ENCODE results near the gene PHLDB3. TPM values are rescaled to one million over a fixed set of nuclear protein-coding genes. Genes with fewer than 3 reads are reported as not detected.

PHLDB3 gene
- total RNA-seq, 1 experiment from 2014 or later: 8.5 TPM

DNA sequence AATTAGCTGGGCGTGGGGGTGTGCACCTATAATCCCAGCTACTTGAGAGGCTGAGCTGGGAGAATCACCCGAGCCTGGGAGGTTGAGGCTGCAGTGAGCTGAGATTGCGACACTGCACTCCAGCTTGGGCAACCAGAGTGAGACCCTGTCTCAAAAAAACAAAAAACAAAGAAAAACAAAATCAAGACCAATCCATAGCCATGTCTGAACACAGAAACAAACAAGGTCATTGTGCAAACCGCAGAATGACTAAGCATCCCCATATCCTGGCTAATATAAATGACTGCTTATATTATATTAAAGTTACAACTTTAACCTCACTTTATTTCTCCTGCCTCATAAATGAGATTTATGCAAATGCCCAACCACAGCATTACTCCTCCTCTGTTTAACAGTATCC is 36.8 kb downstream of the PHLDB3 start:
- Histone ChIP-seq H4K20me1 (ENCODE audit: control insufficient read depth, insufficient read depth, insufficient read length) (no peaks in the 10 kb centered on the region), H3K79me2 (ENCODE audit: insufficient read depth, low read length) (no peaks in the 10 kb centered on the region), H4K5ac (ENCODE audit: insufficient read length, low read depth, low read length) (no peak overlapping the region), H2AFZ (ENCODE audit: low read length) (no peak overlapping the region), H3K18ac (ENCODE audit: insufficient read length, low read depth, low read length) (no peak overlapping the region), H4K8ac (replicated peaks; ENCODE audit: insufficient read length, low read depth, low read length) (no peak overlapping the region), H3K4me2 (ENCODE audit: insufficient read depth, insufficient read length, low read length) (no peak overlapping the region), H3K27ac (ENCODE audit: insufficient read length, low read depth, low read length) (no peak overlapping the region), H3K23ac (ENCODE audit: insufficient read length, low read depth, low read length) (no peak overlapping the region), H3K9ac (ENCODE audit: extremely low read depth, insufficient read length, low read length) (no peak overlapping the region), H2BK12ac (ENCODE audit: insufficient read length, low read depth, low read length) (no peak overlapping the region), H3K4ac (ENCODE audit: low read depth, low read length) (no peak overlapping the region), H2BK5ac (ENCODE audit: insufficient read length, low read length) (no peak overlapping the region), H2BK120ac (ENCODE audit: low read depth, low read length, poor library complexity, severe bottlenecking) (no peak overlapping the region), H3K27me3 (ENCODE audit: insufficient read depth, low read length) (no peaks in the 10 kb centered on the region; the same call in 1 of the 2 replicates), H2AK5ac (ENCODE audit: insufficient read length, low read length) (no peak overlapping the region), H3K9me3 (ENCODE audit: control insufficient read depth, low read depth, low read length) (no peaks in the 10 kb centered on the region), H3K23me2 (ENCODE audit: insufficient read length, low read depth, low read length, poor library complexity, severe bottlenecking) (peaks cover 10% of the 10 kb centered on the region), H2BK20ac (ENCODE audit: low read depth, low read length, poor library complexity, severe bottlenecking) (no peak overlapping the region), H3K79me1 (ENCODE audit: insufficient read depth, low read depth, low read length, poor library complexity, severe bottlenecking) (no peaks in the 10 kb centered on the region), H4K91ac (ENCODE audit: insufficient read length, low read depth, low read length) (no peak overlapping the region), H2BK15ac (ENCODE audit: low read depth, low read length) (no peak overlapping the region), H3K14ac (ENCODE audit: insufficient read depth, low read length) (no peak overlapping the region; the same call in 1 of the 2 replicates), H3K56ac (ENCODE audit: insufficient read length, low read depth, low read length) (no peak overlapping the region), H3K4me1 (ENCODE audit: insufficient read depth, low read length) (no peaks in the 10 kb centered on the region), H3T11ph (ENCODE audit: low read length) (no peak overlapping the region)
- no peak for DNase-seq
- H3K9me3 Mint-ChIP-seq: no peaks in the 10 kb centered on the region
- H3K36me3 Mint-ChIP-seq (ENCODE audit: insufficient read depth in 1 of 3, low read depth in 3 of 3): no peaks in the 10 kb centered on the region
- H3K27ac Mint-ChIP-seq: no peak overlapping the region
- peaks cover 11 to 12% of the 10 kb centered on the region in 2 experiments for H3K4me1 Mint-ChIP-seq
- no CpG with 5 or more reads among the region's 4 CpGs for WGBS (ENCODE audit: extremely low coverage, insufficient read length, low lambda C conversion rate)
- TF ChIP-seq, protein P1, sequence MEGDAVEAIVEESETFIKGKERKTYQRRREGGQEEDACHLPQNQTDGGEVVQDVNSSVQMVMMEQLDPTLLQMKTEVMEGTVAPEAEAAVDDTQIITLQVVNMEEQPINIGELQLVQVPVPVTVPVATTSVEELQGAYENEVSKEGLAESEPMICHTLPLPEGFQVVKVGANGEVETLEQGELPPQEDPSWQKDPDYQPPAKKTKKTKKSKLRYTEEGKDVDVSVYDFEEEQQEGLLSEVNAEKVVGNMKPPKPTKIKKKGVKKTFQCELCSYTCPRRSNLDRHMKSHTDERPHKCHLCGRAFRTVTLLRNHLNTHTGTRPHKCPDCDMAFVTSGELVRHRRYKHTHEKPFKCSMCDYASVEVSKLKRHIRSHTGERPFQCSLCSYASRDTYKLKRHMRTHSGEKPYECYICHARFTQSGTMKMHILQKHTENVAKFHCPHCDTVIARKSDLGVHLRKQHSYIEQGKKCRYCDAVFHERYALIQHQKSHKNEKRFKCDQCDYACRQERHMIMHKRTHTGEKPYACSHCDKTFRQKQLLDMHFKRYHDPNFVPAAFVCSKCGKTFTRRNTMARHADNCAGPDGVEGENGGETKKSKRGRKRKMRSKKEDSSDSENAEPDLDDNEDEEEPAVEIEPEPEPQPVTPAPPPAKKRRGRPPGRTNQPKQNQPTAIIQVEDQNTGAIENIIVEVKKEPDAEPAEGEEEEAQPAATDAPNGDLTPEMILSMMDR (conservative IDR thresholded peaks at IDR 0.05): no peak
- H3K27me3 Mint-ChIP-seq (ENCODE audit: low read depth): peaks cover 32% of the 10 kb centered on the region
- no peak overlapping the region for H3K4me3 Mint-ChIP-seq
